Spleen (tissue), 11 donors: ENCODE data around the gene PRMT2. TPM values are rescaled to one million over a fixed set of nuclear protein-coding genes. Genes with fewer than 3 reads are reported as not detected.

ENCODE experiments used
- DNase-seq: peaks from one replicate; pipeline ENCODE4 v3.0.0-alpha.2; 2020
- H3K27ac ChIP-seq, 8 donors: fragments of 200-600 bp; sonication (generic) in 7 of 8; 1 replicate in 4 of 8; 2 replicates in 4 of 8; pipeline versions ENCODE4 v1.5.0 to v1.8.0; 2016 to 2021; ENCODE audit warnings: inconsistent platforms in 4 of 8, mild to moderate bottlenecking in 4 of 8, moderate library complexity in 1 of 8
- H3K27me3 ChIP-seq, 7 donors: fragments of 200-600 bp; sonication (generic) in 6 of 7; replicated peaks in 1 of 7; 1 replicate in 4 of 7; 2 replicates in 3 of 7; pipeline versions ENCODE4 v1.5.0 to v1.8.0; 2016 to 2021; ENCODE audit warnings: inconsistent platforms in 3 of 7, mild to moderate bottlenecking in 1 of 7
- H3K36me3 ChIP-seq, 6 donors: fragments of 200-600 bp; sonication (generic) in 5 of 6; 1 replicate in 4 of 6; 2 replicates in 2 of 6; pipeline versions ENCODE4 v1.5.0 to v1.8.0; 2016 to 2021; ENCODE audit warnings: inconsistent platforms in 2 of 6
- H3K4me1 ChIP-seq, 6 donors: fragments of 200-600 bp; sonication (generic) in 5 of 6; 1 replicate in 3 of 6; 2 replicates in 3 of 6; pipeline versions ENCODE4 v1.5.0 to v1.8.0; 2016 to 2021; ENCODE audit warnings: inconsistent platforms in 3 of 6
- H3K4me3 ChIP-seq, 8 donors: fragments of 200-600 bp; sonication (generic) in 7 of 8; 1 replicate in 4 of 8; 2 replicates in 4 of 8; pipeline versions ENCODE4 v1.5.0 to v1.8.0; 2016 to 2021; ENCODE audit warnings: inconsistent platforms in 4 of 8, mild to moderate bottlenecking in 4 of 8, moderate library complexity in 2 of 8
- H3K9me3 ChIP-seq, 8 donors: fragments of 200-600 bp; sonication (generic) in 7 of 8; 1 replicate in 4 of 8; 2 replicates in 4 of 8; pipeline versions ENCODE4 v1.5.0 to v1.8.0; 2016 to 2021; ENCODE audit warnings: inconsistent platforms in 4 of 8
- CTCF ChIP-seq, 11 experiments: fragments of 200-600 bp in 7 of 11; fragments of 450-650 bp in 4 of 11; sonication (generic) in 4 of 11; IDR thresholded peaks in 8 of 11; conservative IDR thresholded peaks in 3 of 11; 1 replicate in 7 of 11; 2 replicates in 4 of 11; pipeline versions ENCODE4 v1.4.0 to v1.8.0; 2016 to 2021; ENCODE audit warnings: antibody characterized with exemption in 11 of 11, inconsistent platforms in 4 of 11, mild to moderate bottlenecking in 1 of 11
- POLR2A ChIP-seq, 3 donors: fragments of 450-650 bp; IDR thresholded peaks; one replicate each; pipeline ENCODE4 v1.5.1; 2017; ENCODE audit warnings: antibody characterized with exemption in 3 of 3, mild to moderate bottlenecking in 1 of 3
- POLR2AphosphoS5 ChIP-seq, 3 donors: sonication (generic); formaldehyde crosslinking; IDR thresholded peaks; one replicate each; pipeline ENCODE4 v1.5.1; 2017; ENCODE audit warnings: antibody characterized with exemption in 3 of 3
- WGBS, 5 donors: extraction: QIAGEN DNeasy Blood & Tissue Kit in 3 of 5; methylation state at CpG; one replicate each; pipeline versions ENCODE4 v1.1.5 to v1.1.7; 2013 to 2018; 5-methylcytosine and 5-hydroxymethylcytosine counted together
- intact Hi-C: fragments of 100-400 bp; cut with DNase I; formaldehyde crosslinking; loops from one replicate; pipeline ENCODE4 v1.15.0; 2023; ENCODE audit warnings: low total_unique reads
- polyA plus RNA-seq, 3 donors: library from polyadenylated mRNA; stranded (reverse); fragments of 200-250 nt; gene quantifications; one replicate each; pipeline ENCODE4 v1.2.1, GENCODE V29; 2013
- total RNA-seq, 7 donors: library from RNA; depleted of rRNA in 3 of 7; stranded (reverse); fragments of >200 nt in 3 of 7; fragmentation: NEBNext Ultra II Directional in 4 of 7; extraction: Animal tissue kit (Norgen Biotek cat#: 25700) in 4 of 7; gene quantifications; one replicate each; pipeline versions ENCODE4 v1.1.0 to v1.2.1, GENCODE V29; 2016 to 2021
- donor health status: healthy with polysubstance abuse.
- donor health status: DM: no; HTN: no; CAD: no; lungs with moderate emphysema.
- donor health status: DM: no; HTN: no; CAD: no.
- donor health status: Bipolar disorder and iron deficiency.
- donor health status: healthy.
- donor health status: DM: no; HTN: no; CAD: no.
- donor health status: DM: yes; HTN: yes; CAD: no.

The PRMT2 gene
- total and polyA plus RNA-seq, 10 donors: 57.8 to 129 (median 103) TPM

- H3K4me1 ChIP-seq: peaks cover 0 to 26% (median 11%) of the 10 kb centered on the region in 6 donors
- DNase-seq: no peak
- no peaks in the 10 kb centered on the region for H3K27me3 ChIP-seq
- no peak for TF ChIP-seq POLR2A (IDR thresholded peaks at IDR 0.05)
- TF ChIP-seq POLR2AphosphoS5 (IDR thresholded peaks at IDR 0.05): no peak
- no peak for TF ChIP-seq CTCF (IDR thresholded peaks at IDR 0.05 in 8 of 11, conservative IDR thresholded peaks at IDR 0.05 in 3 of 11)
- H3K9me3 ChIP-seq: no peaks in the 10 kb centered on the region
- WGBS, 5 donors: 68 to 84% (median 80%) methylated on average over 6 of the region's 6 CpGs
- no peak overlapping the region for H3K27ac ChIP-seq
- no peaks in the 10 kb centered on the region for H3K36me3 ChIP-seq
- intact Hi-C loops: no loop called here
- H3K4me3 ChIP-seq: no peak overlapping the region
Measured at GRCh38 chr21:46617267-46618051, 18.0 kb upstream of the PRMT2 start.

- Histone ChIP-seq H3K4me1 (peaks cover 0 to 35% (median 19%) of the 10 kb centered on the region in 6 donors), H3K27ac (peak overlapping the region in 2 of 8 donors; percentile 40 to 47), H3K9me3 (no peaks in the 10 kb centered on the region), H3K27me3 (no peaks in the 10 kb centered on the region), H3K36me3 (no peaks in the 10 kb centered on the region), H3K4me3 (no peak overlapping the region)
- DNase-seq: no peak
- intact Hi-C loops: no loop called here
- TF ChIP-seq CTCF (IDR thresholded peaks at IDR 0.05 in 8 of 11, conservative IDR thresholded peaks at IDR 0.05 in 3 of 11) (no peak), POLR2A (IDR thresholded peaks at IDR 0.05) (no peak), POLR2AphosphoS5 (IDR thresholded peaks at IDR 0.05) (no peak)
- WGBS, 5 donors: 66 to 91% (median 79%) methylated on average over 5 of the region's 5 CpGs
Measured at GRCh38 chr21:46618738-46619379, 16.6 kb upstream of the PRMT2 start.

- Histone ChIP-seq H3K9me3 (peaks cover 0 to 1% (median 0%) of the 10 kb centered on the region in 8 donors), H3K4me3 (no peak overlapping the region), H3K27me3 (no peaks in the 10 kb centered on the region), H3K27ac (peak overlapping the region in 1 of 8 donors; percentile 40), H3K4me1 (peaks cover 0 to 35% (median 19%) of the 10 kb centered on the region in 6 donors), H3K36me3 (no peaks in the 10 kb centered on the region)
- intact Hi-C loops: no loop called here
- no peak for DNase-seq
- 84 to 87% (median 86%) methylated on average over 2 of the region's 2 CpGs for WGBS, 5 donors
- TF ChIP-seq POLR2A (IDR thresholded peaks at IDR 0.05): no peak
- no peak for TF ChIP-seq CTCF (IDR thresholded peaks at IDR 0.05 in 8 of 11, conservative IDR thresholded peaks at IDR 0.05 in 3 of 11)
- TF ChIP-seq POLR2AphosphoS5 (IDR thresholded peaks at IDR 0.05): no peak
Measured at GRCh38 chr21:46619846-46620245, 15.6 kb upstream of the PRMT2 start.

GRCh38 chr21:46620846-46621245, 14.6 kb upstream of the PRMT2 start:
- H3K27ac ChIP-seq: peak overlapping the region in 2 of 8 donors; percentile 76 to 81
- DNase-seq: no peak
- no peaks in the 10 kb centered on the region for H3K36me3 ChIP-seq
- intact Hi-C loops: no loop called here
- H3K4me1 ChIP-seq: peaks cover 0 to 35% (median 19%) of the 10 kb centered on the region in 6 donors
- H3K9me3 ChIP-seq: peaks cover 0 to 11% (median 10%) of the 10 kb centered on the region in 8 donors
- H3K27me3 ChIP-seq: no peaks in the 10 kb centered on the region
- no peak overlapping the region for H3K4me3 ChIP-seq
- TF ChIP-seq POLR2A (IDR thresholded peaks at IDR 0.05) (no peak), CTCF (IDR thresholded peaks at IDR 0.05 in 8 of 11, conservative IDR thresholded peaks at IDR 0.05 in 3 of 11) (no peak), POLR2AphosphoS5 (IDR thresholded peaks at IDR 0.05) (no peak)
- 91 to 98% (median 96%) methylated on average over 7 of the region's 7 CpGs for WGBS, 5 donors
